CD4-positive, CD25-positive, alpha-beta regulatory T cell (primary cell): ENCODE data around the gene C8B. TPM values are rescaled to one million over a fixed set of nuclear protein-coding genes. Genes with fewer than 3 reads are reported as not detected.

Experiments used
- ATAC-seq, 2 donors: fragments of 150-1000 bp; cut with Tn5 transposase; one replicate each; pipeline ENCODE4 v1.10.0; 2021; ENCODE audit warnings: low read depth in 2 of 2, moderate number of reproducible peaks in 2 of 2, moderate library complexity in 1 of 2
- DNase-seq, 3 donors: peaks; one replicate each; pipeline versions ENCODE4 v3.0.0 to v3.0.0-alpha.2; 2012 to 2022; ENCODE audit warnings: mixed read lengths in 1 of 3
- H3K27ac ChIP-seq: one replicate; pipeline ENCODE4 v1.7.0; 2013; ENCODE audit warnings: mild to moderate bottlenecking, low read length; ENCODE audit not compliant: insufficient read depth, poor library complexity, severe bottlenecking
- H3K27me3 ChIP-seq: one replicate; pipeline ENCODE4 v1.7.0; 2013; ENCODE audit warnings: low read length; ENCODE audit not compliant: control insufficient read depth, insufficient read depth
- H3K36me3 ChIP-seq: one replicate; pipeline ENCODE4 v1.7.0; 2013; ENCODE audit warnings: mild to moderate bottlenecking, low read length, moderate library complexity; ENCODE audit not compliant: control insufficient read depth, insufficient read depth
- H3K4me1 ChIP-seq: 2 replicates; pipeline ENCODE4 v1.7.0; 2013; ENCODE audit warnings: mild to moderate bottlenecking, low read length; ENCODE audit not compliant: insufficient read depth, control insufficient read depth, poor library complexity, severe bottlenecking
- H3K4me3 ChIP-seq: one replicate; pipeline ENCODE4 v1.7.0; 2013; ENCODE audit warnings: low read depth, mild to moderate bottlenecking, low read length, moderate library complexity
- H3K9me3 ChIP-seq, 2 experiments: 1 replicate in 1 of 2; 2 replicates in 1 of 2; pipeline ENCODE4 v1.7.0; 2013; ENCODE audit warnings: low read length in 2 of 2, mild to moderate bottlenecking in 1 of 2, moderate library complexity in 1 of 2; ENCODE audit not compliant: control insufficient read depth in 2 of 2
- H3K27ac Mint-ChIP-seq, 3 donors: one replicate each; pipeline ENCODE4 v1.8.0; 2020 to 2022; ENCODE audit warnings: mild to moderate bottlenecking in 3 of 3, mixed read lengths in 3 of 3, moderate library complexity in 2 of 3
- H3K27me3 Mint-ChIP-seq: one replicate; pipeline ENCODE4 v1.8.0; 2022; ENCODE audit warnings: mild to moderate bottlenecking, mixed read lengths
- H3K36me3 Mint-ChIP-seq: one replicate; pipeline ENCODE4 v1.8.0; 2020; ENCODE audit warnings: mixed read lengths
- H3K4me1 Mint-ChIP-seq, 4 donors: one replicate each; pipeline ENCODE4 v1.8.0; 2020 to 2022; ENCODE audit warnings: mixed read lengths in 4 of 4, mild to moderate bottlenecking in 1 of 4
- H3K4me3 Mint-ChIP-seq, 4 donors: one replicate each; pipeline ENCODE4 v1.8.0; 2020 to 2022; ENCODE audit warnings: mild to moderate bottlenecking in 4 of 4, mixed read lengths in 4 of 4, moderate library complexity in 3 of 4
- H3K9me3 Mint-ChIP-seq, 7 donors: one replicate each; pipeline ENCODE4 v1.8.0; 2020 to 2022; ENCODE audit warnings: mixed read lengths in 7 of 7, mild to moderate bottlenecking in 3 of 7, moderate library complexity in 2 of 7
- polyA plus RNA-seq, 4 donors: library from polyadenylated mRNA; unstranded; fragments of 300-500 nt; fragmentation: Illumina TruSeq; gene quantifications; one replicate each; pipeline ENCODE4 v1.2.3, GENCODE V29; 2021
- total RNA-seq: library from RNA; stranded (reverse); gene quantifications from one replicate; pipeline ENCODE4 v1.2.3, GENCODE V29; 2022

C8B gene
- total and polyA plus RNA-seq, 5 donors from 2014 or later, result 0.20 TPM; not detected in 4

- H3K4me1 Mint-ChIP-seq, result no peaks in the 10 kb centered on the region
- peaks cover 0 to 7% (median 0%) of the 10 kb centered on the region in 7 donors for H3K9me3 Mint-ChIP-seq
- ATAC-seq (no peak), DNase-seq (no peak)
- Histone ChIP-seq H3K27ac (no peak overlapping the region), H3K9me3 (no peaks in the 10 kb centered on the region), H3K4me1 (no peaks in the 10 kb centered on the region), H3K4me3 (no peak overlapping the region), H3K27me3 (no peaks in the 10 kb centered on the region), H3K36me3 (no peaks in the 10 kb centered on the region)
- no peaks in the 10 kb centered on the region for H3K36me3 Mint-ChIP-seq
- H3K27ac Mint-ChIP-seq, result no peak overlapping the region
- H3K4me3 Mint-ChIP-seq, result no peak overlapping the region
- no peaks in the 10 kb centered on the region for H3K27me3 Mint-ChIP-seq
Observed at GRCh38 chr1:56940039-56940438, 25.8 kb downstream of the C8B start.

- Mint-ChIP-seq H3K4me3 (no peak overlapping the region), H3K27ac (no peak overlapping the region), H3K4me1 (no peaks in the 10 kb centered on the region), H3K9me3 (peaks cover 0 to 7% (median 0%) of the 10 kb centered on the region in 7 donors), H3K36me3 (no peaks in the 10 kb centered on the region), H3K27me3 (no peaks in the 10 kb centered on the region)
- Histone ChIP-seq H3K27ac (no peak overlapping the region), H3K27me3 (no peaks in the 10 kb centered on the region), H3K4me3 (no peak overlapping the region), H3K36me3 (no peaks in the 10 kb centered on the region), H3K4me1 (no peaks in the 10 kb centered on the region), H3K9me3 (no peaks in the 10 kb centered on the region)
- ATAC-seq (no peak), DNase-seq (no peak)
Observed at GRCh38 chr1:56939209-56939608, 26.6 kb downstream of the C8B start.

- Histone ChIP-seq H3K27ac (no peak overlapping the region), H3K9me3 (no peaks in the 10 kb centered on the region), H3K4me1 (no peaks in the 10 kb centered on the region), H3K36me3 (no peaks in the 10 kb centered on the region), H3K27me3 (no peaks in the 10 kb centered on the region), H3K4me3 (no peak overlapping the region)
- H3K27me3 Mint-ChIP-seq, result no peaks in the 10 kb centered on the region
- H3K36me3 Mint-ChIP-seq, result no peaks in the 10 kb centered on the region
- DNase-seq (no peak), ATAC-seq (no peak)
- no peak overlapping the region for H3K27ac Mint-ChIP-seq
- no peaks in the 10 kb centered on the region for H3K4me1 Mint-ChIP-seq
- H3K4me3 Mint-ChIP-seq, result no peak overlapping the region
- H3K9me3 Mint-ChIP-seq, result peaks cover 0 to 7% (median 0%) of the 10 kb centered on the region in 7 donors
Observed at GRCh38 chr1:56938646-56939045, 27.2 kb downstream of the C8B start.

- H3K27me3 Mint-ChIP-seq, result no peaks in the 10 kb centered on the region
- H3K36me3 Mint-ChIP-seq, result no peaks in the 10 kb centered on the region
- H3K4me3 Mint-ChIP-seq, result peak overlapping the region in 1 of 4 donors; percentile 47
- ATAC-seq (no peak), DNase-seq (no peak)
- no peaks in the 10 kb centered on the region for H3K4me1 ChIP-seq
- H3K36me3 ChIP-seq, result no peaks in the 10 kb centered on the region
- H3K4me3 ChIP-seq, result no peak overlapping the region
- H3K9me3 ChIP-seq, result no peaks in the 10 kb centered on the region
- no peak overlapping the region for H3K27ac ChIP-seq
- no peaks in the 10 kb centered on the region for H3K4me1 Mint-ChIP-seq
- no peaks in the 10 kb centered on the region for H3K27me3 ChIP-seq
- peaks cover 0 to 5% (median 0%) of the 10 kb centered on the region in 7 donors for H3K9me3 Mint-ChIP-seq
- H3K27ac Mint-ChIP-seq, result no peak overlapping the region
Observed at GRCh38 chr1:56934430-56935060, 31.3 kb downstream of the C8B start.

- Mint-ChIP-seq H3K9me3 (peaks cover 0 to 5% (median 0%) of the 10 kb centered on the region in 7 donors), H3K4me1 (no peaks in the 10 kb centered on the region), H3K36me3 (no peaks in the 10 kb centered on the region), H3K4me3 (no peak overlapping the region), H3K27ac (no peak overlapping the region), H3K27me3 (no peaks in the 10 kb centered on the region)
- ATAC-seq, result no peak
- no peak overlapping the region for H3K27ac ChIP-seq
- DNase-seq, result no peak
- H3K4me1 ChIP-seq, result no peaks in the 10 kb centered on the region
- H3K9me3 ChIP-seq, result no peaks in the 10 kb centered on the region
- H3K27me3 ChIP-seq, result no peaks in the 10 kb centered on the region
- no peaks in the 10 kb centered on the region for H3K36me3 ChIP-seq
- no peak overlapping the region for H3K4me3 ChIP-seq
Observed at GRCh38 chr1:56933606-56934005, 32.2 kb downstream of the C8B start.

- peaks cover 0 to 5% (median 0%) of the 10 kb centered on the region in 7 donors for H3K9me3 Mint-ChIP-seq
- ATAC-seq (no peak), DNase-seq (no peak)
- no peaks in the 10 kb centered on the region for H3K4me1 Mint-ChIP-seq
- H3K27me3 Mint-ChIP-seq, result no peaks in the 10 kb centered on the region
- Histone ChIP-seq H3K27ac (no peak overlapping the region), H3K4me3 (no peak overlapping the region), H3K4me1 (no peaks in the 10 kb centered on the region), H3K27me3 (no peaks in the 10 kb centered on the region), H3K36me3 (no peaks in the 10 kb centered on the region), H3K9me3 (no peaks in the 10 kb centered on the region)
- H3K36me3 Mint-ChIP-seq, result no peaks in the 10 kb centered on the region
- no peak overlapping the region for H3K4me3 Mint-ChIP-seq
- no peak overlapping the region for H3K27ac Mint-ChIP-seq
Observed at GRCh38 chr1:56933161-56933560, 32.7 kb downstream of the C8B start.

GRCh38 chr1:56931686-56932085, 34.1 kb downstream of the C8B start:
- no peaks in the 10 kb centered on the region for H3K36me3 ChIP-seq
- no peaks in the 10 kb centered on the region for H3K27me3 Mint-ChIP-seq
- no peak overlapping the region for H3K27ac Mint-ChIP-seq
- H3K9me3 Mint-ChIP-seq, result peaks cover 0 to 5% (median 0%) of the 10 kb centered on the region in 7 donors
- no peaks in the 10 kb centered on the region for H3K9me3 ChIP-seq
- no peaks in the 10 kb centered on the region for H3K4me1 ChIP-seq
- H3K36me3 Mint-ChIP-seq, result no peaks in the 10 kb centered on the region
- DNase-seq (no peak), ATAC-seq (no peak)
- no peak overlapping the region for H3K27ac ChIP-seq
- H3K4me3 Mint-ChIP-seq, result no peak overlapping the region
- no peaks in the 10 kb centered on the region for H3K4me1 Mint-ChIP-seq
- H3K27me3 ChIP-seq, result no peaks in the 10 kb centered on the region
- H3K4me3 ChIP-seq, result no peak overlapping the region

- Histone ChIP-seq H3K36me3 (no peaks in the 10 kb centered on the region), H3K27ac (no peak overlapping the region), H3K4me3 (no peak overlapping the region), H3K27me3 (no peaks in the 10 kb centered on the region), H3K4me1 (no peaks in the 10 kb centered on the region), H3K9me3 (no peaks in the 10 kb centered on the region)
- Mint-ChIP-seq H3K4me1 (no peaks in the 10 kb centered on the region), H3K36me3 (no peaks in the 10 kb centered on the region), H3K27me3 (no peaks in the 10 kb centered on the region), H3K9me3 (peaks cover 0 to 5% (median 0%) of the 10 kb centered on the region in 7 donors), H3K27ac (no peak overlapping the region), H3K4me3 (no peak overlapping the region)
- ATAC-seq, result no peak
- no peak for DNase-seq
Observed at GRCh38 chr1:56931211-56931610, 34.6 kb downstream of the C8B start.
